Vein endothelial cell (primary cell): ENCODE measurements around the gene PAMR1. TPM values are rescaled to one million over a fixed set of nuclear protein-coding genes. Genes with fewer than 3 reads are reported as not detected.

ENCODE experiments used
- total RNA-seq: library from RNA; depleted of rRNA; stranded (reverse); fragments of >200 nt; gene quantifications from 2 replicates; pipeline ENCODE4 v1.2.3, GENCODE V29; 2012

PAMR1 gene, protein sequence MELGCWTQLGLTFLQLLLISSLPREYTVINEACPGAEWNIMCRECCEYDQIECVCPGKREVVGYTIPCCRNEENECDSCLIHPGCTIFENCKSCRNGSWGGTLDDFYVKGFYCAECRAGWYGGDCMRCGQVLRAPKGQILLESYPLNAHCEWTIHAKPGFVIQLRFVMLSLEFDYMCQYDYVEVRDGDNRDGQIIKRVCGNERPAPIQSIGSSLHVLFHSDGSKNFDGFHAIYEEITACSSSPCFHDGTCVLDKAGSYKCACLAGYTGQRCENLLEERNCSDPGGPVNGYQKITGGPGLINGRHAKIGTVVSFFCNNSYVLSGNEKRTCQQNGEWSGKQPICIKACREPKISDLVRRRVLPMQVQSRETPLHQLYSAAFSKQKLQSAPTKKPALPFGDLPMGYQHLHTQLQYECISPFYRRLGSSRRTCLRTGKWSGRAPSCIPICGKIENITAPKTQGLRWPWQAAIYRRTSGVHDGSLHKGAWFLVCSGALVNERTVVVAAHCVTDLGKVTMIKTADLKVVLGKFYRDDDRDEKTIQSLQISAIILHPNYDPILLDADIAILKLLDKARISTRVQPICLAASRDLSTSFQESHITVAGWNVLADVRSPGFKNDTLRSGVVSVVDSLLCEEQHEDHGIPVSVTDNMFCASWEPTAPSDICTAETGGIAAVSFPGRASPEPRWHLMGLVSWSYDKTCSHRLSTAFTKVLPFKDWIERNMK
- total RNA-seq = 0.86 and 1.6 TPM in 2 replicates

DNA sequence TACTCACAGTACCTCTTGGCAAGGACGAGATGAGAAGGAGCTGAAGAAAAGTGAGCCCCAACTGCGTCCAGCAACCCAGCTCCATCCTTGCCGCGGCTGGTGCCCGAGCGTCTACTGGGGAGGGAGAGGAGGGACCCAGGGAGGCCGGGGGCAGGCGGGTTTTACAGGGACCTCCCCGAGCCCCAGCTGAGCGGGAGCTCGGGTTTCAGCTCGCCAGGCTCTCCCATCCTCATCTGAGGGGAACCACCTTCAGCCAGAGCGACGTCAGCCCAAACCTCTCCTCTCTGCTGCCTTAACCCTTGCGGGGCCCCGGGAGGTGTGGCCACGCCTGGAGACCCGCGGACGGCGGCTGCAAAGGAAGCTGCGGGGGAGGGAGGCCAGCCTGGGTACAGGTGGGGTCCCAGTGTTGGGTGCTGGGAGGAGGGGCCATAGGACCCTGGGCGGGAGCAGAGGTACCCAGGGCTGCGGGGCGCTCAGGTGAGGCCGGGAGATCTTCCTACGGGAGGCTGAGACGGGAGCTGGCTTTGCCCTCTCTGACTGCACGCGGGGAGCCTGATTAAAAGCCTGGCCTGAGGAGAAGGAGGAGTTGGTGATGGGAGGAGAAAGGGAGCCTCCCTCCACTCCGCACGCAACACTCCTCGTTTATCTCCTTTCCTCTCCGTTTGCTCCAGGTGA lies at the start of gene PAMR1:
Gene PAMR1, minus strand, starts transcription at position 116 of the 675 bp plus-strand sequence. Its CDS starts 31 bp downstream, at position 85.

DNA sequence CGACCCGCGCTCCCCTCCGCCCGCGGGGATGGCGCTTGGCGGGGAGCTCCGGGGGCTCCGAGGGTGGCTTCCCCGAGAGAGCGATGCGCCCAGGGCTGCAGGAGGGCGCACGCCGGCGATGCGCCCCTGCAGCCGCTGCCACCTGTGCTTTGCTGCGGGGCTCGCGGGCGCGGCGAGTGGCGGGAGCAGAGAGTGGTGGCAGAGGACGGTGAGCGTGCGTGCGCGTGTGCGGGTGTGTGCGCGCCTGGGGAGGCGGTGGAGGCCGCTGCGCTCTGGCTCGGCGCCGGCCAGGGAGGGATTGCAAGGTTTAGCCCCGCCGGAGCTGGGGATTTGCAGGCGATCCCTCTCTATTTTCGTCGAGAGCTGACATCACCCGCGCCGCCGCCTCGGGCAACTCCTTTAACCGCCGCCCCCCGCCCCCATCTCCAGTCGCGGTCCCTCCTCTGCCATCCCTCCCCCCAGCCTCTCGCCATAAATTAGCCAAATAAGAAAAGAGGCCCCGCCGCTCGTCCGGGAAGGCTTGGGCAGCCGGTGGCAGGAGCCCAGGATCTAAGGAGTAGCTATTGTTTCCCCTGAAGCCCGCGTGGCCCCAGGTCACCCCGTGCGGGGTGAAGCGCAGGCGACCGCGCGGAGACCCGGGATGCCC lies 106.1 kb downstream of the PAMR1 start, which contains the start of gene SLC1A2:
Gene SLC1A2, minus strand, starts transcription at position 375 of the 646 bp plus-strand sequence. CDS start 592 bp downstream, outside the sequence.

Other genes with a start within 250 kb of the PAMR1 start
- gene SLC1A2, start 106.1 kb downstream of the PAMR1 start, total RNA-seq = not detected in 2 replicates
- 39.5 and 52.9 TPM in 2 replicates for gene FJX1, start 92.8 kb upstream of the PAMR1 start, total RNA-seq
- 44.1 and 55.9 TPM in 2 replicates for gene TRIM44, start 137.2 kb upstream of the PAMR1 start, total RNA-seq